Islet of Langerhans (tissue), 1 donor: Measurements from ENCODE around the gene OR6C3.
"Not testable (repeated sequence)": the region's sequence is repeated elsewhere in the genome, so short reads cannot be mapped to it uniquely, and the experiment has no call there.

Experiments
- FAIRE-seq: peaks from one replicate; lab custom pipeline; 2011; peaks lifted over from hg19 to GRCh38; lab: Jason Lieb, UNC

The OR6C3 gene

DNA sequence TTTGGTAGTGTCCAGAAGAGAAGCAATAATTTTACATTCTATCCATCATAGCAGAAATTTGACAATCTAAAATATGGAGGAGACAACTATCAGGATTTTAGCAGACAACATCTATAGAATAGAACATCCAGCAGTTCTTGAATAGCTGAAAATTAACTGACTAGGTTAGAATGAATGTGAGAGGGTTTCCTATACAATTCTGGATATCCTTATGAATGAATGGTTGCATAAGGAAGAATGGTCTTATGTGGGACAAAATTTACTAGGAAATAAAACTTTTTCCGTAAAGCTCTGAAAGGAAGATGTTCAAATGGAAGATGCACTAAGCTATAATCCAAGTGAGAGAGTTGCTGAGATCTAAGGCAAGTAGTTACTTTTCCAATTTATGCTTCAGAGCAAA, at the start of gene OR6C3:
OR6C3 (plus strand) TSS at position 301 of the 400 bp plus-strand sequence. CDS start 955 bp downstream, outside the sequence.
- no peak for FAIRE-seq

- FAIRE-seq = no peak
Measured at GRCh38 chr12:55280991-55281390, 49.6 kb upstream of the OR6C3 start.

- no peak for FAIRE-seq
Measured at GRCh38 chr12:55289999-55290398, 40.5 kb upstream of the OR6C3 start.

DNA sequence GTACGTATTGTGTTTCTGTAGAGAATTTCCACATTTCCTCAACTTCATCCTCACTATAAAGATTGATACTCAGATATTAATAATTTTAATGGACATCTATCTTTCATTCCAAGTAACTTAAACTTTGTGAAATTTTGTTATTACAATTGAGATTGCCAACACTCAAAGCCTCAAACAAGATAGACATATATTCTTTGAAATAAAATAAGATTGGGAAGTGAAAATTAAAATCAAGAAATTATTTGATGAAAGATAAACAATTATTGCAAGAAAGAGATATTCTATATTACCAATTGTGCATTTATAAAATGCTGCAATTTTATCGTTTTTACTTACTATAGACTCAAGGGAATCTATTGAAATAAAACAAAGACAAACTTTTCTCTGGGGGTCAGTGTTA, 34.1 kb upstream of the OR6C3 start, which contains the start of gene OR6C6:
OR6C6 (minus strand) TSS at position 101 of the 400 bp plus-strand sequence. CDS start 1,337 bp downstream, outside the sequence.
- no peak for FAIRE-seq

DNA sequence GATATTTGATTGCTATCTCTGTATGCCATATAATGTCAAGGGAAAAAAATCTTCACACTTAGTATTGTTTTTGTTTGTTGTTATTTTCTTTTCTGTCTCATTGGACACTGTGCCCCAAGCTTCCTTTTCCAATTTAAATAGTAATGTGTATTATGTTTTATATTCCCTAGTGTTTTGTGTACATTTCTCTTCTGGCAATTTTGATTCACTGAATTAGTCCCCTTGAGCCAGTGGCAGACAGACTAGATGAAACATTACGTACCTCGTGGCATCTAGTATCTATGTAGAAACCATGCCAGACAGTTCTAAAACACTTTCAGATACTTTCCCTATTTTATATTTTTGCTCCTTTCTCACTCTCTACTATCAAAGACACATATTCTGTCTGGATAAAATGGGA, 16.5 kb upstream of the OR6C3 start, which contains the start of gene OR6C1:
OR6C1 (plus strand) TSS at position 301 of the 400 bp plus-strand sequence. CDS start 6,257 bp downstream, outside the sequence.
- FAIRE-seq = no peak

- no peak for FAIRE-seq
Measured at GRCh38 chr12:55320201-55320600, 10.3 kb upstream of the OR6C3 start.

GRCh38 chr12:55325801-55326200, 4.7 kb upstream of the OR6C3 start:
- FAIRE-seq = not testable (repeated sequence)

DNA sequence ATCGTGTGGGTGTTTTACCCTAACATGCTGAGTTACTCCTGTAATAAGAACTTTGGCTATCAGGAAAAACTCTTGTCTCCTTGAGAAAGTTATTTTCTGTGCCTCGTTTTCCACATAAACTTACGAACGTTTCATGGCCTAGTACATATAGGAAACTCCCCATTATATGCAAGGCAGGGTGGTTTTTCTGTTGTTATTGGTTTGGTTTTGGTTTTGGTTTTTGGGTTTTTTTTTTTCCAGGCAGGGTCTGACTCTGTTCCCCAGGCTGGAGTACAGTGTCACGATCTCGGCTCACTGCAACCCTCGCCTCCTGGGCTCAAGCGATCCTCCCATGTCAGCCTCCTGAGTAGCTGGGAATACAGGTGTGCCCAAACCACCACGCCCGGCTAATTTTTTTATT, 5.5 kb downstream of the OR6C3 start:
- no peak for FAIRE-seq

GRCh38 chr12:55355338-55355737, 24.8 kb downstream of the OR6C3 start:
- FAIRE-seq = not testable (repeated sequence)

- FAIRE-seq = no peak
Measured at GRCh38 chr12:55362675-55363074, 32.1 kb downstream of the OR6C3 start, which contains the start of gene OR6C75. Gene OR6C75, plus strand, starts transcription at chr12:55362975. Its CDS starts 2,136 bp downstream, at chr12:55365111.

GRCh38 chr12:55365086-55365485, 34.5 kb downstream of the OR6C3 start:
- no peak for FAIRE-seq

GRCh38 chr12:55372521-55372920, 42.0 kb downstream of the OR6C3 start:
- no peak for FAIRE-seq
